ENCODE data around the gene C9orf43. TPM values are rescaled to one million over a fixed set of nuclear protein-coding genes. Genes with fewer than 3 reads are reported as not detected.

The C9orf43 gene
- total RNA-seq, 1 donor from 2014 or later = 0.35 TPM

DNA sequence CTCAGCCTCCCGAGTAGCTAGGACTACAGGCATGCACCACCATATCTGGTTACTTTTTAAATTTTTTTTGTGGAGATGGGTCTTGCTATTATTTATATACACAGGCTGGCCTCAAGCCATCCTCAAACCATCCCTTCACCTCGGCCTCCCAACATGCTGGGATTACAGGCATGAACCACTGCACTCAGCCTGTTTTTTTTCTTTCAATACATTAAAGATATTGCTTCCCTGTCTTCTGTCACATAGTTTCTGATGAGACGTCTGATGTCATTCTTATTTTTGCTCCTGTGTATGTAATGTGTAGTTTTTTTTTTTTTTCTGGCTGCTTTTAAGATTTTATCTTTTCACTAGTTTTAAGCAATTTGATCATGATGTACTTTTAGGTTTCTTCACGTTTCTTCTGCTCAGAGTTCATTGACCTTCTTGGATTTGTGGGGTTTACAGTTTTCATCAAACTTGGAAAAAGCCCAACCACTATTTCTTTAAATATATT lies 41.6 kb downstream of the C9orf43 start:
- peaks cover 34% of the 10 kb centered on the region for H3K4me1 ChIP-seq
- H3K4me3 ChIP-seq = no peak overlapping the region
- intact Hi-C loops (cut with DNase I) = no loop called here
- no peak overlapping the region for H3K27ac ChIP-seq
- DNase-seq (no peak), ATAC-seq (no peak)
- TF ChIP-seq, protein P1, sequence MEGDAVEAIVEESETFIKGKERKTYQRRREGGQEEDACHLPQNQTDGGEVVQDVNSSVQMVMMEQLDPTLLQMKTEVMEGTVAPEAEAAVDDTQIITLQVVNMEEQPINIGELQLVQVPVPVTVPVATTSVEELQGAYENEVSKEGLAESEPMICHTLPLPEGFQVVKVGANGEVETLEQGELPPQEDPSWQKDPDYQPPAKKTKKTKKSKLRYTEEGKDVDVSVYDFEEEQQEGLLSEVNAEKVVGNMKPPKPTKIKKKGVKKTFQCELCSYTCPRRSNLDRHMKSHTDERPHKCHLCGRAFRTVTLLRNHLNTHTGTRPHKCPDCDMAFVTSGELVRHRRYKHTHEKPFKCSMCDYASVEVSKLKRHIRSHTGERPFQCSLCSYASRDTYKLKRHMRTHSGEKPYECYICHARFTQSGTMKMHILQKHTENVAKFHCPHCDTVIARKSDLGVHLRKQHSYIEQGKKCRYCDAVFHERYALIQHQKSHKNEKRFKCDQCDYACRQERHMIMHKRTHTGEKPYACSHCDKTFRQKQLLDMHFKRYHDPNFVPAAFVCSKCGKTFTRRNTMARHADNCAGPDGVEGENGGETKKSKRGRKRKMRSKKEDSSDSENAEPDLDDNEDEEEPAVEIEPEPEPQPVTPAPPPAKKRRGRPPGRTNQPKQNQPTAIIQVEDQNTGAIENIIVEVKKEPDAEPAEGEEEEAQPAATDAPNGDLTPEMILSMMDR (IDR thresholded peaks at IDR 0.05) = no peak
- no peaks in the 10 kb centered on the region for H3K9me3 ChIP-seq
- H3K36me3 ChIP-seq = no peaks in the 10 kb centered on the region
- no peaks in the 10 kb centered on the region for H3K27me3 ChIP-seq (ENCODE audit: low read depth)

DNA sequence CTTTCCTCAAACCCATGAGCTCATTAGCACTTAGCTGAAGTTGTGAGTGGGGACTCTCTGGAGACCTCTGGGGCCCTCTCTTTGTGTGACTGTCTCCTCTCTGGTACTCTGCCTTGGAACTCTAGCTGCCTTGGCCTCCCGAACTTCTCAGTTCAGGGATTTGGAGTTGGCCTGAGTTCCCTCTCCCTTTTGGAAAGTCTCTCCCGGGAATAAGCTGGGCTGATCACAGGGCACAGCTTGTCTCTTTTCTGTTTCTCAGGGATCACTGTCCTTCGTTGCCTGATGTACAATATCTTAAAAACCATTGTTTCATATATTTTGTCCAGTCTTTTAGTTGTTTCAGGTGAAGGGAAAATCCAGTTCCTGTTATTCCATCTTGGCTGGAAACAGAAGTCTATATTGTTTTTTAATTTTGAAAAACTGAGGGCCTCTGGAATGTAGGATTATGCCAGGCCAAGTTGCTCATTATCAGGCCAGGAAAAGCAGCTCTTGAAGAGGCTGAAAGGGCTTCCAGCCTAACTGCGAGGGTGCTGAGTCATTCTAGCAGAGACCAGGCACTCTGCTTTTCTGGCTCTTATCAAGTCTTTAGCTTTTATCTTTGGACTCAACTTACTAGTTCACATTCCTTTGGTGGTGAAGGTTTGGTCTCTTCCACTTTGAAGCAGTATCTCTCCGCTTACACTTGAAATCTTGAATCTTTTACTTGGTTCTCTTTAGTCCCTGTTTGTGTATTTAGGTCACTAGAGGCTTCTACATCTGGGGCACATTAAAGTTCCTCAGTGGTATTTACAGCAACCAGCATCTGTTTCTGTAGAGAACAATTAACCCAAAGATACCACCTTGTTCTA lies 44.6 kb downstream of the C9orf43 start:
- H3K4me3 ChIP-seq = no peak overlapping the region
- H3K27ac ChIP-seq = peak overlapping the region; percentile 84
- ATAC-seq (peak; percentile 94 to 97), DNase-seq (peak; percentile 50)
- TF ChIP-seq, protein P1 (IDR thresholded peaks at IDR 0.05) = no peak
- intact Hi-C loops (cut with DNase I) = no loop called here
- no peaks in the 10 kb centered on the region for H3K36me3 ChIP-seq
- H3K27me3 ChIP-seq (ENCODE audit: low read depth) = no peaks in the 10 kb centered on the region
- H3K4me1 ChIP-seq = peaks cover 34% of the 10 kb centered on the region
- H3K9me3 ChIP-seq = no peaks in the 10 kb centered on the region

DNA sequence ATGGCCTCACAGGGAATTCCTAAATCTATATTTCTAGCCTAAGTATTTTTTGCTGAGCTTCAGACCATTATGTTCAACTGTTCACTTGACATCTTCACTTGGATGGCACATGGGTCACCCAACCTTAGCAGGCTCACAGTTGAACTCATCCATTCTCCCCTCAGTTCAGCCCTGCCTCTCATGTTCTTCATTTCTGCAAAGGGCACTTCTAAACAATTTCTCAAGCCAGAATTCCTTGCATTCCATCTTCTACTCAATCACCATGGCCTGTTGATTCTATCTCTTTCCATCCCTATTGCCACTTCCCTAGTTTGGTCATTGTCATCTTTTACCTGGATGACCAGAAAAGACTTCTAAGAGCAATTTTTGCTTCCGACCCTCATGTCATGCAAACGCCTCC lies 45.7 kb downstream of the C9orf43 start:
- H3K4me3 ChIP-seq = no peak overlapping the region
- intact Hi-C loops (cut with DNase I) = no loop called here

GRCh38 chr9:113461285-113461684 lies 50.7 kb downstream of the C9orf43 start:
- H3K9me3 ChIP-seq = no peaks in the 10 kb centered on the region
- H3K27me3 ChIP-seq (ENCODE audit: low read depth) = no peaks in the 10 kb centered on the region
- TF ChIP-seq, protein P1 (IDR thresholded peaks at IDR 0.05) = no peak
- no peaks in the 10 kb centered on the region for H3K36me3 ChIP-seq
- no peak overlapping the region for H3K27ac ChIP-seq
- peaks cover 19% of the 10 kb centered on the region for H3K4me1 ChIP-seq
- DNase-seq (no peak), ATAC-seq (no peak)
- no peak overlapping the region for H3K4me3 ChIP-seq
- intact Hi-C loops (cut with DNase I) = no loop called here

More for the DNA sequence above, 45.7 kb downstream of the C9orf43 start:
- no peak for DNase-seq
- Histone ChIP-seq H3K9me3 (no peaks in the 10 kb centered on the region), H3K27me3 (ENCODE audit: low read depth) (no peaks in the 10 kb centered on the region), H3K27ac (peak overlapping the region; percentile 84), H3K36me3 (no peaks in the 10 kb centered on the region), H3K4me1 (peaks cover 34% of the 10 kb centered on the region)
- TF ChIP-seq, protein P1 (IDR thresholded peaks at IDR 0.05) = no peak
- ATAC-seq = peak in 1 of 2 donors; percentile 41

DNA sequence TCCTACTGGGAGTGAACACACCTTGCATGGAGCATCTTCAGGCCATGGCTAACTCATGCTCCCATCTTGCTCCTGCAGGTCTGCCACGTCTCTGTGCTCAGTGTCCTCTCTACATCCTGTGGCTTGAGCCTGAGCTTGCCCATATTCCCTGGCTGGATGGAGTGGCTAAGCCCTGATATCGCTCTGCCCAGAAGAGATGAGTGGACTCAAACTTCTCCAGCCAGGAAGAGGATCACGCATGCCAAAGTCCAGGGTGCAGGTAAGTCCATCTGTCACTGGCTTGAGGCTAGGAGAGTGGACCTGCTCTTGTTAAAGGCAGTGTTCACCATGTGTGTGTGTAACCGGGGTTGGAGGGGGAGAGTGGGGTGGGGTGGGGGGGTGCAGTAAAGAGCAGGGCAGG lies 51.4 kb downstream of the C9orf43 start:
- Histone ChIP-seq H3K36me3 (no peaks in the 10 kb centered on the region), H3K4me1 (peaks cover 13% of the 10 kb centered on the region), H3K27ac (no peak overlapping the region), H3K9me3 (no peaks in the 10 kb centered on the region), H3K4me3 (no peak overlapping the region), H3K27me3 (ENCODE audit: low read depth) (no peaks in the 10 kb centered on the region)
- intact Hi-C loops (cut with DNase I) = no loop called here
- no peak for ATAC-seq
- TF ChIP-seq, protein P1 (IDR thresholded peaks at IDR 0.05) = no peak
- no peak for DNase-seq

All from lower lobe of right lung (tissue), 2 donors.